ENCODE measurements around the gene FMNL2.

The FMNL2 gene

GRCh38 chr2:152350155-152350679 is 15.2 kb downstream of the FMNL2 start:
- no peaks in the 10 kb centered on the region for H3K9me3 Mint-ChIP-seq
- no peaks in the 10 kb centered on the region for H3K27me3 Mint-ChIP-seq (ENCODE audit: low read depth)
- H3K36me3 Mint-ChIP-seq (ENCODE audit: low read depth), result no peaks in the 10 kb centered on the region
- no peaks in the 10 kb centered on the region for H3K4me1 Mint-ChIP-seq (ENCODE audit: low read depth)
- no peak overlapping the region for H3K27ac Mint-ChIP-seq
- no peak overlapping the region for H3K4me3 Mint-ChIP-seq

- no peaks in the 10 kb centered on the region for H3K27me3 Mint-ChIP-seq (ENCODE audit: low read depth)
- no peaks in the 10 kb centered on the region for H3K4me1 Mint-ChIP-seq (ENCODE audit: low read depth)
- H3K4me3 Mint-ChIP-seq, result no peak overlapping the region
- no peaks in the 10 kb centered on the region for H3K36me3 Mint-ChIP-seq (ENCODE audit: low read depth)
- no peak overlapping the region for H3K27ac Mint-ChIP-seq
- no peaks in the 10 kb centered on the region for H3K9me3 Mint-ChIP-seq
Measured at GRCh38 chr2:152352616-152353015, 17.6 kb downstream of the FMNL2 start.

- Mint-ChIP-seq H3K4me3 (no peak overlapping the region), H3K36me3 (ENCODE audit: low read depth) (no peaks in the 10 kb centered on the region), H3K4me1 (ENCODE audit: low read depth) (no peaks in the 10 kb centered on the region), H3K9me3 (no peaks in the 10 kb centered on the region), H3K27ac (no peak overlapping the region), H3K27me3 (ENCODE audit: low read depth) (no peaks in the 10 kb centered on the region)
Measured at GRCh38 chr2:152353364-152353763, 18.4 kb downstream of the FMNL2 start.

GRCh38 chr2:152354069-152354755 is 19.2 kb downstream of the FMNL2 start:
- no peaks in the 10 kb centered on the region for H3K4me1 Mint-ChIP-seq (ENCODE audit: low read depth)
- H3K9me3 Mint-ChIP-seq, result no peaks in the 10 kb centered on the region
- no peaks in the 10 kb centered on the region for H3K36me3 Mint-ChIP-seq (ENCODE audit: low read depth)
- H3K27ac Mint-ChIP-seq, result no peak overlapping the region
- H3K4me3 Mint-ChIP-seq, result no peak overlapping the region
- no peaks in the 10 kb centered on the region for H3K27me3 Mint-ChIP-seq (ENCODE audit: low read depth)

- H3K36me3 Mint-ChIP-seq (ENCODE audit: low read depth), result no peaks in the 10 kb centered on the region
Measured at GRCh38 chr2:152354909-152355308, 19.9 kb downstream of the FMNL2 start.

GRCh38 chr2:152355409-152355831 is 20.4 kb downstream of the FMNL2 start:
- Mint-ChIP-seq H3K36me3 (ENCODE audit: low read depth) (no peaks in the 10 kb centered on the region), H3K4me1 (ENCODE audit: low read depth) (no peaks in the 10 kb centered on the region), H3K4me3 (no peak overlapping the region), H3K9me3 (no peaks in the 10 kb centered on the region), H3K27me3 (ENCODE audit: low read depth) (no peaks in the 10 kb centered on the region), H3K27ac (no peak overlapping the region)

More at GRCh38 chr2:152354909-152355308, 19.9 kb downstream of the FMNL2 start:
- H3K4me1 Mint-ChIP-seq (ENCODE audit: low read depth), result no peaks in the 10 kb centered on the region
- H3K27me3 Mint-ChIP-seq (ENCODE audit: low read depth), result no peaks in the 10 kb centered on the region
- no peak overlapping the region for H3K27ac Mint-ChIP-seq
- H3K4me3 Mint-ChIP-seq, result no peak overlapping the region
- H3K9me3 Mint-ChIP-seq, result no peaks in the 10 kb centered on the region

- Mint-ChIP-seq H3K27ac (no peak overlapping the region), H3K9me3 (no peaks in the 10 kb centered on the region), H3K36me3 (ENCODE audit: low read depth) (no peaks in the 10 kb centered on the region), H3K4me1 (ENCODE audit: low read depth) (no peaks in the 10 kb centered on the region), H3K4me3 (no peak overlapping the region), H3K27me3 (ENCODE audit: low read depth) (no peaks in the 10 kb centered on the region)
Measured at GRCh38 chr2:152359573-152360363, 24.8 kb downstream of the FMNL2 start.

- Mint-ChIP-seq H3K4me3 (no peak overlapping the region), H3K9me3 (no peaks in the 10 kb centered on the region), H3K27ac (no peak overlapping the region), H3K4me1 (ENCODE audit: low read depth) (no peaks in the 10 kb centered on the region), H3K36me3 (ENCODE audit: low read depth) (no peaks in the 10 kb centered on the region), H3K27me3 (ENCODE audit: low read depth) (no peaks in the 10 kb centered on the region)
Measured at GRCh38 chr2:152363936-152364335, 29.0 kb downstream of the FMNL2 start.

GRCh38 chr2:152367547-152368390 is 32.8 kb downstream of the FMNL2 start:
- Mint-ChIP-seq H3K36me3 (ENCODE audit: low read depth) (no peaks in the 10 kb centered on the region), H3K4me3 (no peak overlapping the region), H3K27me3 (ENCODE audit: low read depth) (peaks cover 10% of the 10 kb centered on the region), H3K4me1 (ENCODE audit: low read depth) (no peaks in the 10 kb centered on the region), H3K9me3 (no peaks in the 10 kb centered on the region), H3K27ac (no peak overlapping the region)

- H3K4me1 Mint-ChIP-seq (ENCODE audit: low read depth), result no peaks in the 10 kb centered on the region
- peaks cover 18% of the 10 kb centered on the region for H3K27me3 Mint-ChIP-seq (ENCODE audit: low read depth)
- H3K27ac Mint-ChIP-seq, result no peak overlapping the region
- no peak overlapping the region for H3K4me3 Mint-ChIP-seq
- H3K36me3 Mint-ChIP-seq (ENCODE audit: low read depth), result no peaks in the 10 kb centered on the region
- H3K9me3 Mint-ChIP-seq, result no peaks in the 10 kb centered on the region
Measured at GRCh38 chr2:152369176-152369860, 34.3 kb downstream of the FMNL2 start.

- no peak overlapping the region for H3K4me3 Mint-ChIP-seq
- no peaks in the 10 kb centered on the region for H3K4me1 Mint-ChIP-seq (ENCODE audit: low read depth)
- H3K36me3 Mint-ChIP-seq (ENCODE audit: low read depth), result no peaks in the 10 kb centered on the region
- peaks cover 18% of the 10 kb centered on the region for H3K27me3 Mint-ChIP-seq (ENCODE audit: low read depth)
- H3K27ac Mint-ChIP-seq, result no peak overlapping the region
- H3K9me3 Mint-ChIP-seq, result no peaks in the 10 kb centered on the region
Measured at GRCh38 chr2:152370783-152371182, 35.8 kb downstream of the FMNL2 start.

- no peaks in the 10 kb centered on the region for H3K36me3 Mint-ChIP-seq (ENCODE audit: low read depth)
- peaks cover 18% of the 10 kb centered on the region for H3K27me3 Mint-ChIP-seq (ENCODE audit: low read depth)
- no peak overlapping the region for H3K27ac Mint-ChIP-seq
- no peaks in the 10 kb centered on the region for H3K9me3 Mint-ChIP-seq
- no peaks in the 10 kb centered on the region for H3K4me1 Mint-ChIP-seq (ENCODE audit: low read depth)
- no peak overlapping the region for H3K4me3 Mint-ChIP-seq
Measured at GRCh38 chr2:152372438-152372984, 37.5 kb downstream of the FMNL2 start.

GRCh38 chr2:152375174-152375573 is 40.2 kb downstream of the FMNL2 start:
- Mint-ChIP-seq H3K4me3 (no peak overlapping the region), H3K4me1 (ENCODE audit: low read depth) (no peaks in the 10 kb centered on the region), H3K27me3 (ENCODE audit: low read depth) (peaks cover 18% of the 10 kb centered on the region), H3K27ac (no peak overlapping the region), H3K36me3 (ENCODE audit: low read depth) (no peaks in the 10 kb centered on the region), H3K9me3 (no peaks in the 10 kb centered on the region)

- Mint-ChIP-seq H3K4me1 (ENCODE audit: low read depth) (no peaks in the 10 kb centered on the region), H3K27ac (no peak overlapping the region), H3K4me3 (no peak overlapping the region), H3K27me3 (ENCODE audit: low read depth) (peaks cover 18% of the 10 kb centered on the region), H3K9me3 (no peaks in the 10 kb centered on the region), H3K36me3 (ENCODE audit: low read depth) (no peaks in the 10 kb centered on the region)
Measured at GRCh38 chr2:152376385-152376784, 41.4 kb downstream of the FMNL2 start.
